HepG2 (cell line): ENCODE data around the gene USE1. TPM values are rescaled to one million over a fixed set of nuclear protein-coding genes. Genes with fewer than 3 reads are reported as not detected.
A peak's percentile ranks its signal among the peaks of the same experiment; 100 is the strongest.

ENCODE experiments used
- ARID2 ChIP-seq: sonication (generic); formaldehyde crosslinking; IDR thresholded peaks from 2 replicates; pipeline ENCODE4 v1.8.1; 2022; ENCODE audit warnings: mild to moderate bottlenecking, missing genetic modification reagents, borderline replicate concordance
- EEA1 ChIP-seq: sonication (generic); formaldehyde crosslinking; IDR thresholded peaks from 2 replicates; pipeline ENCODE4 v1.5.1; 2020; ENCODE audit warnings: mild to moderate bottlenecking, missing genetic modification reagents, borderline replicate concordance
- GATAD1 ChIP-seq: IDR thresholded peaks from 2 replicates; pipeline ENCODE4 v1.6.1; 2016; ENCODE audit warnings: missing genetic modification reagents, missing compliant biosample characterization
- HHEX ChIP-seq: IDR thresholded peaks from 2 replicates; pipeline ENCODE4 v1.6.1; 2016; ENCODE audit warnings: control low read depth
- HNF4A ChIP-seq: sonication (generic); formaldehyde crosslinking; IDR thresholded peaks from 2 replicates; pipeline ENCODE4 v1.4.0; 2020; ENCODE audit warnings: missing genetic modification reagents
- HOXA3 ChIP-seq: sonication (generic); formaldehyde crosslinking; IDR thresholded peaks from 2 replicates; pipeline ENCODE4 v1.5.0; 2020; ENCODE audit warnings: missing genetic modification reagents
- KDM1A ChIP-seq: IDR thresholded peaks from 2 replicates; pipeline ENCODE4 v1.6.1; 2016; ENCODE audit warnings: missing compliant biosample characterization
- KDM2A ChIP-seq: sonication (generic); formaldehyde crosslinking; IDR thresholded peaks from 2 replicates; pipeline ENCODE4 v1.4.0; 2020; ENCODE audit warnings: low read depth, missing genetic modification reagents, borderline replicate concordance
- MBNL3 ChIP-seq: fragments of 250-450 bp; sonication (Bioruptor Pico); conservative IDR thresholded peaks from 2 replicates; pipeline ENCODE4 v1.8.0; 2022; ENCODE audit warnings: mild to moderate bottlenecking, inconsistent platforms
- NFYB ChIP-seq: sonication (generic); formaldehyde crosslinking; IDR thresholded peaks from 2 replicates; pipeline ENCODE4 v1.4.0; 2020; ENCODE audit warnings: missing genetic modification reagents
- NKX3-1 ChIP-seq: sonication (generic); formaldehyde crosslinking; IDR thresholded peaks from 2 replicates; pipeline ENCODE4 v1.5.0; 2020; ENCODE audit warnings: missing genetic modification reagents
- NONO ChIP-seq, 2 experiments: fragments of 450-650 bp in 1 of 2; sonication (generic) in 1 of 2; formaldehyde crosslinking in 1 of 2; IDR thresholded peaks in 1 of 2; conservative IDR thresholded peaks in 1 of 2; 2 replicates each; pipeline versions ENCODE4 v1.6.1 to v1.8.0; 2017 to 2022; ENCODE audit warnings: mild to moderate bottlenecking in 1 of 2, missing genetic modification reagents in 1 of 2, moderate library complexity in 1 of 2
- POLR2AphosphoS2 ChIP-seq: IDR thresholded peaks from 2 replicates; pipeline ENCODE4 v1.6.1; 2011; ENCODE audit warnings: low read depth, low read length, improper control_type of control experiment
- SIN3A ChIP-seq: IDR thresholded peaks from 2 replicates; pipeline ENCODE4 v1.6.1; 2011; ENCODE audit warnings: low read depth, mild to moderate bottlenecking, control low read depth, low read length, borderline replicate concordance
- SOX6 ChIP-seq, 2 experiments: fragments of 450-650 bp in 1 of 2; sonication (generic) in 1 of 2; formaldehyde crosslinking in 1 of 2; IDR thresholded peaks; 2 replicates each; pipeline versions ENCODE4 v1.4.0 to v1.6.1; 2017 to 2020; ENCODE audit warnings: antibody characterized with exemption in 1 of 2, mild to moderate bottlenecking in 1 of 2, missing genetic modification reagents in 1 of 2
- TOPORS ChIP-seq: sonication (generic); formaldehyde crosslinking; IDR thresholded peaks from 2 replicates; pipeline ENCODE4 v1.8.0; 2023; ENCODE audit warnings: mild to moderate bottlenecking, missing genetic modification reagents
- ZNF136 ChIP-seq: sonication (generic); formaldehyde crosslinking; IDR thresholded peaks from 2 replicates; pipeline ENCODE4 v1.8.1; 2022; ENCODE audit warnings: low read depth, mild to moderate bottlenecking, moderate library complexity, missing genetic modification reagents
- ZNF543 ChIP-seq: sonication (generic); formaldehyde crosslinking; IDR thresholded peaks from 2 replicates; pipeline ENCODE4 v1.4.0; 2020; ENCODE audit warnings: mild to moderate bottlenecking, missing genetic modification reagents
- polyA plus RNA-seq, 8 experiments: library from polyadenylated mRNA; depleted of rRNA in 3 of 8; stranded (reverse) in 7 of 8; unstranded in 1 of 8; fragments of >200 nt; fragmentation: Illumina TruSeq in 4 of 8; extraction: Trizol in 4 of 8; gene quantifications; 2 replicates each; pipeline versions ENCODE4 v1.2.1 to v1.2.3, GENCODE V29; 2011 to 2016; ENCODE audit warnings: low read depth in 4 of 8, missing spikeins in 1 of 8, mixed read lengths in 1 of 8; ENCODE audit not compliant: insufficient read depth in 1 of 8
- total RNA-seq, 5 experiments: library from RNA; depleted of rRNA; stranded (reverse); fragments of >200 nt; fragmentation: Illumina TruSeq; extraction: Trizol; gene quantifications; 2 replicates each; pipeline ENCODE4 v1.2.3, GENCODE V29; 2016; ENCODE audit warnings: low read depth in 1 of 5
- TF ChIP-seq, protein P1 (sequence below): sonication (generic); formaldehyde crosslinking; IDR thresholded peaks from 2 replicates; pipeline ENCODE4 v1.4.0; 2020; ENCODE audit warnings: missing genetic modification reagents, low read depth, mild to moderate bottlenecking, borderline replicate concordance
- TF ChIP-seq, protein P2 (sequence below): sonication (generic); formaldehyde crosslinking; IDR thresholded peaks from 2 replicates; pipeline ENCODE4 v1.5.1; 2020; ENCODE audit warnings: mild to moderate bottlenecking, moderate library complexity, missing genetic modification reagents
- TF ChIP-seq, protein P3 (sequence below): IDR thresholded peaks from 2 replicates; pipeline ENCODE4 v1.6.1; 2016; ENCODE audit warnings: missing compliant biosample characterization, missing genetic modification reagents, borderline replicate concordance
- TF ChIP-seq, protein P4 (sequence below): sonication (generic); formaldehyde crosslinking; conservative IDR thresholded peaks from 2 replicates; pipeline ENCODE4 v1.4.0; 2020; ENCODE audit warnings: mild to moderate bottlenecking, missing genetic modification reagents, moderate library complexity

USE1 gene
- total and polyA plus RNA-seq, 2 of the 13 experiments (the other 11 are each of a cell fraction or from before 2014, with no cell fraction given), result 9.9 to 17.6 TPM

DNA sequence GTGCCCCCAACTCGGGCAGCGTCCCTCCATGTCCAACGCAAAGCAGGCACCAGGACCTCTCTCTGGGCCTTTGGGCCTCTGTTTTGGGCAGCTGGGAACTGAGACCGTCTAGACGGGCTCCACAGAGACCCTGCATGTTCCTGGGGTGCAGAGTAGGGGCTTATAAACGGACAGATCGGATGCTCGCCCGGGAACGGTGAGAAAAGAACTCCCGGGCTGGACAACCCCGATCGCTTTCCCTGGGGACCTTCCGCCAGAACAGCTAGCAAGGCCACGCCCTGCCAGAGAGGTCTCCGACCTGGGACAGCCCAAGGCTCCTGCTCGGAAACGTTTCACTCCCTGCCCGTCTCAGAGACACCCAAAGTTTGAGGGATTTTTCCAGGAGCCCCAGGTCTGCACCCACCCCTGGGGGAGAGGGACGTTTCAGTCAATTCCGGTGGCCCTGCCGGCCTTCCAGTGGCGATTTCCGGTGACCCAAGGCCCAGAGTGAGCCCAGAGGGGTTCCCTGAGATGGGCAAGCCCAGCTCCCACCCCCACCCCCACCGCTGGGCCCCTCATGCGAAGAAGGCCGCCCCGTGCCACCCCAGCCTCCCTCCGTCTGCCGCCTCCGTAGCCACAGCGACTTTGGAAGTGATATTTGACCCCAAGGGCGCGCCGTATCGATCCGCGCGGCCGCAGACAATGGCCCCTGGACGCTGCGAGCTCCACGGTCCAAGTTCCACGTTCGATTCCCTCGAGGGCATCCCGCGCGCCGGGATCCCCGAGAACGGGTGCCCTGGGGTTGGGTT, 28.9 kb downstream of the USE1 start (continued):
- TF ChIP-seq NKX3-1 (peak; percentile 38; the same call in 1 of the 2 replicates), EEA1 (CRISPR knock-in tag) (no peak), SIN3A (peak; percentile 47; the same call in 1 of the 2 replicates), POLR2AphosphoS2 (no peak), KDM1A (CRISPR knock-in tag) (peak; percentile 74; the same call in 1 of the 2 replicates), ARID2 (no peak), HOXA3 (CRISPR knock-in tag) (peak; percentile 86), HHEX (CRISPR knock-in tag) (0 out of 2 replicates have a peak, but pooled peaks have one; percentile 17), GATAD1 (CRISPR knock-in tag) (peak; percentile 60; the same call in 1 of the 2 replicates), TOPORS (no peak), SOX6 (IDR thresholded peaks at IDR 0.05) (no peak), SOX6 (CRISPR knock-in tag; IDR thresholded peaks at IDR 0.05) (peak; percentile 94), ZNF543 (CRISPR knock-in tag) (peak; percentile 59; the same call in 1 of the 2 replicates), HNF4A (CRISPR knock-in tag) (peak; percentile 97), NONO (IDR thresholded peaks at IDR 0.05) (no peak), NONO (CRISPR knock-in tag; conservative IDR thresholded peaks at IDR 0.05) (peak; percentile 92), MBNL3 (no peak), KDM2A (CRISPR knock-in tag) (peak; percentile 86), NFYB (CRISPR knock-in tag) (no peak), ZNF136 (CRISPR knock-in tag) (0 out of 2 replicates have a peak, but pooled peaks have one; percentile 22)
- TF ChIP-seq, protein P1, sequence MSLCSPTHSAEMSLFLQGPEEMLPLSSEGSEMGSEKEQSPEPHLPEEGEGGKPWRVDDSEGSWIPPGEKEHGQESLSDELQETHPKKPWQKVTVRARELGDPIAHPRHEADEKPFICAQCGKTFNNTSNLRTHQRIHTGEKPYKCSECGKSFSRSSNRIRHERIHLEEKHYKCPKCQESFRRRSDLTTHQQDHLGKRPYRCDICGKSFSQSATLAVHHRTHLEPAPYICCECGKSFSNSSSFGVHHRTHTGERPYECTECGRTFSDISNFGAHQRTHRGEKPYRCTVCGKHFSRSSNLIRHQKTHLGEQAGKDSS (CRISPR knock-in tag), result 0 out of 2 replicates have a peak, but pooled peaks have one; percentile 8
- TF ChIP-seq, protein P2, sequence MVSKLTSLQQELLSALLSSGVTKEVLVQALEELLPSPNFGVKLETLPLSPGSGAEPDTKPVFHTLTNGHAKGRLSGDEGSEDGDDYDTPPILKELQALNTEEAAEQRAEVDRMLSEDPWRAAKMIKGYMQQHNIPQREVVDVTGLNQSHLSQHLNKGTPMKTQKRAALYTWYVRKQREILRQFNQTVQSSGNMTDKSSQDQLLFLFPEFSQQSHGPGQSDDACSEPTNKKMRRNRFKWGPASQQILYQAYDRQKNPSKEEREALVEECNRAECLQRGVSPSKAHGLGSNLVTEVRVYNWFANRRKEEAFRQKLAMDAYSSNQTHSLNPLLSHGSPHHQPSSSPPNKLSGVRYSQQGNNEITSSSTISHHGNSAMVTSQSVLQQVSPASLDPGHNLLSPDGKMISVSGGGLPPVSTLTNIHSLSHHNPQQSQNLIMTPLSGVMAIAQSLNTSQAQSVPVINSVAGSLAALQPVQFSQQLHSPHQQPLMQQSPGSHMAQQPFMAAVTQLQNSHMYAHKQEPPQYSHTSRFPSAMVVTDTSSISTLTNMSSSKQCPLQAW (CRISPR knock-in tag), result 0 out of 2 replicates have a peak, but pooled peaks have one; percentile 44
- TF ChIP-seq, protein P3, sequence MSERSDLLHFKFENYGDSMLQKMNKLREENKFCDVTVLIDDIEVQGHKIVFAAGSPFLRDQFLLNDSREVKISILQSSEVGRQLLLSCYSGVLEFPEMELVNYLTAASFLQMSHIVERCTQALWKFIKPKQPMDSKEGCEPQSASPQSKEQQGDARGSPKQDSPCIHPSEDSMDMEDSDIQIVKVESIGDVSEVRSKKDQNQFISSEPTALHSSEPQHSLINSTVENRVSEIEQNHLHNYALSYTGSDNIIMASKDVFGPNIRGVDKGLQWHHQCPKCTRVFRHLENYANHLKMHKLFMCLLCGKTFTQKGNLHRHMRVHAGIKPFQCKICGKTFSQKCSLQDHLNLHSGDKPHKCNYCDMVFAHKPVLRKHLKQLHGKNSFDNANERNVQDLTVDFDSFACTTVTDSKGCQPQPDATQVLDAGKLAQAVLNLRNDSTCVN (CRISPR knock-in tag), result no peak
- TF ChIP-seq, protein P4, sequence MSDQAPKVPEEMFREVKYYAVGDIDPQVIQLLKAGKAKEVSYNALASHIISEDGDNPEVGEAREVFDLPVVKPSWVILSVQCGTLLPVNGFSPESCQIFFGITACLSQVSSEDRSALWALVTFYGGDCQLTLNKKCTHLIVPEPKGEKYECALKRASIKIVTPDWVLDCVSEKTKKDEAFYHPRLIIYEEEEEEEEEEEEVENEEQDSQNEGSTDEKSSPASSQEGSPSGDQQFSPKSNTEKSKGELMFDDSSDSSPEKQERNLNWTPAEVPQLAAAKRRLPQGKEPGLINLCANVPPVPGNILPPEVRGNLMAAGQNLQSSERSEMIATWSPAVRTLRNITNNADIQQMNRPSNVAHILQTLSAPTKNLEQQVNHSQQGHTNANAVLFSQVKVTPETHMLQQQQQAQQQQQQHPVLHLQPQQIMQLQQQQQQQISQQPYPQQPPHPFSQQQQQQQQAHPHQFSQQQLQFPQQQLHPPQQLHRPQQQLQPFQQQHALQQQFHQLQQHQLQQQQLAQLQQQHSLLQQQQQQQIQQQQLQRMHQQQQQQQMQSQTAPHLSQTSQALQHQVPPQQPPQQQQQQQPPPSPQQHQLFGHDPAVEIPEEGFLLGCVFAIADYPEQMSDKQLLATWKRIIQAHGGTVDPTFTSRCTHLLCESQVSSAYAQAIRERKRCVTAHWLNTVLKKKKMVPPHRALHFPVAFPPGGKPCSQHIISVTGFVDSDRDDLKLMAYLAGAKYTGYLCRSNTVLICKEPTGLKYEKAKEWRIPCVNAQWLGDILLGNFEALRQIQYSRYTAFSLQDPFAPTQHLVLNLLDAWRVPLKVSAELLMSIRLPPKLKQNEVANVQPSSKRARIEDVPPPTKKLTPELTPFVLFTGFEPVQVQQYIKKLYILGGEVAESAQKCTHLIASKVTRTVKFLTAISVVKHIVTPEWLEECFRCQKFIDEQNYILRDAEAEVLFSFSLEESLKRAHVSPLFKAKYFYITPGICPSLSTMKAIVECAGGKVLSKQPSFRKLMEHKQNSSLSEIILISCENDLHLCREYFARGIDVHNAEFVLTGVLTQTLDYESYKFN (CRISPR knock-in tag), result peak; percentile 84
